Measurements from ENCODE around the gene INPP5A. TPM values are rescaled to one million over a fixed set of nuclear protein-coding genes. Genes with fewer than 3 reads are reported as not detected.

INPP5A gene
- total RNA-seq, 1 experiment from 2014 or later: 16.6 TPM

DNA sequence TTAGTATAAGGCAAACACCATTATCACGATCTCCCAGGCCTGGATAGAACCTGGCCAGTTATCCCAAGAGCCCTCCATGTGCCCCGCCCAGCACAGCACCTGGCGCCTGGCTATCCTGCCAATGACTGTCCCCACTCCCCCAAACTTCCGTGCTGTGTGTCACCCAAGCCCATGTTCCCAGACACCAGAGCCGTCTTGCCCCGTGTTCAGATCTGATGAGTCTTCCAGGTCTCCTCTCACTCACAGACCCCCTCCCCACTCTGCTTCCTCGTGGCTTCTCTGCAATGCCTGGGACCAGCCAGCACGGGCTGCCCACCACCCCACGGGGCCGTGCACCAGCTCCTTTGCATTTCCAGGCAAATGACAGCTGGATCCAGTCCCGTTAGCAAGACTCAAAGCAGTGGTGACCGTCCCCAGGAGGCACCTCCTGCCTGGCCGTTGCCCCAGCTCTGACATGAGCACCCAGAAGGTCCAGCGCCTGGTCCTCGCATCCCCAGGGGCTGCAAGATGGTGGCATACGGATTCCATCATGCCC is 43.8 kb upstream of the INPP5A start:
- intact Hi-C loops (cut with micrococcal nuclease; ENCODE audit: unreplicated experiment): no loop called here
- Mint-ChIP-seq H3K27ac (ENCODE audit: unreplicated experiment) (no peak overlapping the region), H3K36me3 (ENCODE audit: insufficient read depth, unreplicated experiment) (no peaks in the 10 kb centered on the region), H3K27me3 (ENCODE audit: unreplicated experiment) (peaks cover 59% of the 10 kb centered on the region), H3K9me3 (ENCODE audit: low read depth, unreplicated experiment) (no peaks in the 10 kb centered on the region), H3K4me1 (ENCODE audit: low read depth, unreplicated experiment) (no peaks in the 10 kb centered on the region), H3K4me3 (ENCODE audit: low read depth, unreplicated experiment) (no peak overlapping the region)
- BruUV-seq (replicated peaks): no TSS peak
- CTCF ChIA-PET: no interaction called here
- no peak for DNase-seq
- TF ChIP-seq CTCF (IDR thresholded peaks at IDR 0.05; ENCODE audit: unreplicated experiment): no peak

DNA sequence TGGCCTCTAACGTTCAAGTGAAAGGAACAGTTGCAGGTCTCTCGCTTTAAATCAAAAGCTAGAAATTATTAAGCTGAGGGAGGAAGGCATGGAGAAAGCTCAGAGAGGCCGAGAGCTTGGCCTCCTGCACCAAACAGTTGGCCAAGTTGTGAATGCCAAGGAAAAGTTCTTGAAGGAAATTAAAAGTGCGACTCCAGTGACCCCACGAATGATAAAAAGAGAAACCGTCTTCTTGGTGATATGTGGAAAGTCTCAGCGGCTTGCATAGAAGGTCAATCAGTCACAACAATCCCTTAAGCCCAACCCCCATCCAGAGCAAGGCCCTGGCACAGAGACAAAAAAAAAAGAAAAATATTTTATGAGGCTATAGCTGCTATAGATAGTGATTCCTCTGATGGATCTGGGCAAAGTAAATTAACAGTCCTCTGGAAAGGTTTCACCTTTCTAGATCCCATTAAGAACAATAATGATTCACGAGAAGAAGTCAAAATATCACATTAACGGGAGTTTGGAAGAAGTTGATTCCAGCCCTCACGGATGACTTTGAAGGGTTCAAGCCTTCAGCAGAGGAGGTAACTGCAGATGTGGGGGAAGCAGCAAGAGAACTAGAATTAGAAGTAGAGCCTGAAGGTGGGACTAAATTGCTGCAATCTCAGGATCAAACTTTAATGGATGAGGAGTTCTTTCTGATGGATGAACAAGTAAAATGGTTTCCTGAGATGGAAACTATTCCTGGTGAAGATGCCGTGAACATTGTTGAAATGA is 42.5 kb upstream of the INPP5A start:
- H3K9me3 Mint-ChIP-seq (ENCODE audit: low read depth, unreplicated experiment): no peaks in the 10 kb centered on the region
- H3K27ac Mint-ChIP-seq (ENCODE audit: unreplicated experiment): no peak overlapping the region
- H3K4me1 Mint-ChIP-seq (ENCODE audit: low read depth, unreplicated experiment): no peaks in the 10 kb centered on the region
- no peak for TF ChIP-seq CTCF (IDR thresholded peaks at IDR 0.05; ENCODE audit: unreplicated experiment)
- peaks cover 69% of the 10 kb centered on the region for H3K27me3 Mint-ChIP-seq (ENCODE audit: unreplicated experiment)
- CTCF ChIA-PET: no interaction called here
- no TSS peak for BruUV-seq (replicated peaks)
- no peaks in the 10 kb centered on the region for H3K36me3 Mint-ChIP-seq (ENCODE audit: insufficient read depth, unreplicated experiment)
- intact Hi-C loops (cut with micrococcal nuclease; ENCODE audit: unreplicated experiment): no loop called here
- DNase-seq: no peak
- H3K4me3 Mint-ChIP-seq (ENCODE audit: low read depth, unreplicated experiment): no peak overlapping the region

DNA sequence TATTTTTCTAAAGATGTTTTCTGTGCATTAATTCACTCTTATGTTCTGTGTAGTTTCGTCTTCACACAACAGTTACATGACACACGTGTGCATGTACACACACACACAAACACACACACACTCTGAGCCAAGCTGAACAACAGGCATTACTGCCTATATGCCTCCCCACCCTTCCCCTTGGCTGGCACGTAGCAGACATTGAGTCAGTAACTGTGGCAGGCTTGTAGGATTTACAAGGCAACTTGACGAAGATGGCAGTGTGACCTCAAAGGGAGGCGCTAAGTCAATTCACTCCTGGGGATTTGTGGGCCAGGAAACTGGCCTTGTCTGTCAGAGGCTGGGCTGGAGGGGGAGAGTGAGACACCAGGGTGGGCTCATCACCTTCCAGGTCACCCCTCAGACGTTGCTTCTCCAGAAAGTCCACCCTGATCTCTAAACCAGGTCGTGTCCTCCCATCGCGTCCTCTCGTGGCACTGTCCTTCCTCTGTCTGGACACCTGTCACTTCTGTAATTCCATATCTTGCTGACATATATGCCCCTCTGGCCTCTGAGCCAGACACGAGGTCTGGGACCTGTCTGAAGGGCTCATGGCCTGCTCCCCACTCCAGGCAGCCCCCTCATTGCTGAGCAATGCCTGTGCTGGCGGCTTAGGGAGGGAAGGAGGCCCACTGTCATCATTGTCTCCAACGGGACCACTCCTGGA is 41.1 kb upstream of the INPP5A start:
- CTCF ChIA-PET: no interaction called here
- Mint-ChIP-seq H3K36me3 (ENCODE audit: insufficient read depth, unreplicated experiment) (no peaks in the 10 kb centered on the region), H3K4me1 (ENCODE audit: low read depth, unreplicated experiment) (no peaks in the 10 kb centered on the region), H3K4me3 (ENCODE audit: low read depth, unreplicated experiment) (no peak overlapping the region), H3K27me3 (ENCODE audit: unreplicated experiment) (peaks cover 84% of the 10 kb centered on the region), H3K9me3 (ENCODE audit: low read depth, unreplicated experiment) (no peaks in the 10 kb centered on the region), H3K27ac (ENCODE audit: unreplicated experiment) (no peak overlapping the region)
- TF ChIP-seq CTCF (IDR thresholded peaks at IDR 0.05; ENCODE audit: unreplicated experiment): no peak
- BruUV-seq (replicated peaks): no TSS peak
- no peak for DNase-seq
- intact Hi-C loops (cut with micrococcal nuclease; ENCODE audit: unreplicated experiment): no loop called here

DNA sequence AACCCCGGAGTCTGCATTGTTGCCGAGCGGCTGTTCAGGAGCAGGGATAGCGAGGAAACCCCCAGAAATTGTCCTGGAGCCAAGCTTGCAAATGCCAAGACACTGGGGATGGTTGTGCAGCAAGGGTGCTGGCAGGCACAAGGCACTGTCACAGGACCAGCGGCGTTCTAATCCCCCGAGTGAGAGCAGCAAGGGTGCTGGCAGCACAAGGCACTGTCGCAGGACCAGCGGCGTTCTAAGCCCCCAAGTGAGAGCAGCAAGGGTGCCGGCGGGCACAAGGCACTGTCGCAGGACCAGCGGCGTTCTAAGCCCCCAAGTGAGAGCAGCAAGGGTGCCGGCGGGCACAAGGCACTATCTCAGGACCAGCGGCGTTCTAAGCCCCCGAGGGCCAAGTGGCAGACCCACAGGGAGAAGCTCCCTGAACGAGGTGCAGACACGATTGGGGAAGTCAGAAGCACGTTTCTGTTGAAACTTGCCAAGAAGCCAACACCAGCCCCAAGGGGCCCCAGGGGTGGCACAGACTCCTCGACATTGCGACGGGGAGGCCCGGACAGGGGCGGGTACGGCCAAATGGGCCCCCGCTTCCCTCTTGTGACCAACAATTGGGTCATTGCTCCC is 40.4 kb upstream of the INPP5A start:
- peaks cover 83% of the 10 kb centered on the region for H3K27me3 Mint-ChIP-seq (ENCODE audit: unreplicated experiment)
- H3K9me3 Mint-ChIP-seq (ENCODE audit: low read depth, unreplicated experiment): no peaks in the 10 kb centered on the region
- H3K4me3 Mint-ChIP-seq (ENCODE audit: low read depth, unreplicated experiment): no peak overlapping the region
- BruUV-seq (replicated peaks): no TSS peak
- no peak for TF ChIP-seq CTCF (IDR thresholded peaks at IDR 0.05; ENCODE audit: unreplicated experiment)
- no peak overlapping the region for H3K27ac Mint-ChIP-seq (ENCODE audit: unreplicated experiment)
- intact Hi-C loops (cut with micrococcal nuclease; ENCODE audit: unreplicated experiment): no loop called here
- DNase-seq: no peak
- CTCF ChIA-PET: no interaction called here
- no peaks in the 10 kb centered on the region for H3K36me3 Mint-ChIP-seq (ENCODE audit: insufficient read depth, unreplicated experiment)
- no peaks in the 10 kb centered on the region for H3K4me1 Mint-ChIP-seq (ENCODE audit: low read depth, unreplicated experiment)

Data from Calu3 (cell line).